Astrocyte (in vitro differentiated cells and primary cell): ENCODE measurements around the gene SLC12A8.

Source experiments
- CTCF ChIP-seq: IDR thresholded peaks from 2 replicates; pipeline ENCODE4 v1.5.1; 2011; ENCODE audit warnings: low read depth, mild to moderate bottlenecking, inconsistent platforms, low read length, moderate library complexity; ENCODE audit not compliant: insufficient read depth
- EZH2 ChIP-seq: IDR thresholded peaks from 2 replicates; pipeline ENCODE4 v1.6.1; 2012; ENCODE audit warnings: mild to moderate bottlenecking, low read length, inconsistent platforms; ENCODE audit not compliant: insufficient read depth

DNA sequence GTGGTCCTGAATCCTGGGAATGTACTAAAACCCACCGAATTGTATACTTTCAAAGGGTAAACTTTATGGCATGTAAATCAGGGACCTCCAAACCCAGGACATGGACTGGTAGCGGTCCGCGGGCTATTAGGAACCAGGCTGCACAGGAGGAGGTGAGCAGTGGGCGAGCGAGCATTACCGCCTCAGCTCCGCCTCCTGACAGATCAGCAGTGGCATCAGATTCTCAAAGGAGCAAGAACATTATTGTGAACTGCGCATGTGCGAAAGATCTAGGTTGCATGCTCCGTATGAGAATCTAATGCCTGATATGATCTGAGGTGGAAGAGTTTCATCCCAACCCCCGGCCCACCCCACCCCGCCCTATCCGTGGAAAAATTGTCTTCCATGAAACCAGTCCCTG lies 178.9 kb downstream of the SLC12A8 start:
- TF ChIP-seq CTCF (no peak), EZH2 (no peak)
